Stimulated activated CD4-positive, alpha-beta T cell treated with anti-CD3 and anti-CD28 coated beads, Interleukin-1b, Interleukin-23, amount 100 ng/mL, for 24 hours (primary cell): ENCODE measurements around the gene TWNK.
"Not testable (repeated sequence)": the region's sequence is repeated elsewhere in the genome, so short reads cannot be mapped to it uniquely, and the experiment has no call there.

Experiments used
- DNase-seq, 4 experiments: peaks; one replicate each; pipeline ENCODE4 v3.0.0-alpha.2; 2020; ENCODE audit warnings: low read depth in 4 of 4, low spot score in 1 of 4

Gene TWNK

DNA sequence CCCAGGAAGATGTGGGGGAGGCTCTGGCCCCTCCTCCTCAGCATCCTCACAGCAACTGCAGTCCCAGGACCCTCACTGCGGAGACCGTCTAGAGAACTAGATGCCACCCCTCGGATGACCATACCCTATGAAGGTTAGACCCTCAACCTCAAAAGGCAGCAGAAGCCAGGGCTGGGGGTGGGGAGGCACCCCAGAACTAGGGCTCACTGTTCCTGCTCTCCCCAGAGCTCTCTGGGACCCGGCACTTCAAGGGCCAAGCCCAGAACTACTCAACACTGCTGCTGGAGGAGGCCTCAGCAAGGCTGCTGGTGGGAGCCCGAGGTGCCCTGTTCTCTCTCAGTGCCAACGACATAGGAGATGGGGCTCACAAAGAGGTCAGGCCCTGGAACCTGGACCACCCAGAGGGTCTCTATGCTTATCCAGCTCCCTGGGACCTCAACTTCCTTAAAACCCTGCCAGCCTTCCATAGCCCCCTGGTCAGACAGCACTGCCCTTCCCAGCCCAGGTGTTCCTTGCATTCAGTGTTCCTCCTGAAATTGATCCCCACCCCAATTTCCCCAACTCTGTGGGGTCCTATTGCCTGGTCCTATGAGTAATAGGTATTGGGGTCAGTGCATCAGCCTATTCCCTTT is 14.3 kb upstream of the TWNK start:
- no peak for DNase-seq

DNA sequence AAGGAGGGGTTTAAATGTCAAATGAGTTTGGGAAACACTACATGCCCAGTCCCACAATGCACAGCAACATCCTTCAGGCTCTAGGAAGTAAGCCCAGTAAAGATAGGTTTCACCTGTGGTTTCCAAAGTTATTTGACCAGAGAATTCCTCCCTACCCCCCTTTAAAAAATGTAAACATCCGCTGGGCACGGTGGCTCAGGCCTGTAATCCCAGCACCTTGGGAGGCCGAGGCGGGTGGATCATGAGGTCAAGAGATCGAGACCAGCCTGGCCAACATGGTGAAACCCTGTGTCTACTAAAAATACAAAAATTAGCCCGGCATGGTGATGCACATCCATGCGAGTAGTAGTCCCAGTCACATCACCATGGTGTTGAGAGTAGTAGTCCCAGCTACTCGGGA is 11.9 kb upstream of the TWNK start:
- DNase-seq = not testable (repeated sequence)

- DNase-seq = no peak
These were observed 10.4 kb upstream of the TWNK start for GRCh38 chr10:100976906-100977305.

DNA sequence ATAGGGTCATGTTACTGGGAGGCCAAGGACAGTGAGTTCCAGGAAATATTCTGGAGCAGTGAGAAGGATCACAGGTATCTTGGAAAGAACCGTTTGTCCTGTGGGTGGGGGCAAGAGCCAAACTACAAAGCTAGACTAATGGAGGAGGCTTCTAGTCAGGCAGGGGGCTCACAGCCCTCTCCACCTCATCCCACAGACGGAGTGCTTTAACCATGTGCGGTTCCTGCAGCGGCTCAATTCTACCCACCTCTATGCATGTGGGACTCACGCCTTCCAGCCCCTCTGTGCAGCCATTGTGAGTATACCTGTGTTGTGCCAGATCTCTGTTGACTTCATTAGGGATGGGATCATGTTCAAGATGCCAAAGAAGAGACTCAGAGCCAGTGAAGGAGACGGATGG is 9.9 kb upstream of the TWNK start:
- DNase-seq = no peak

DNA sequence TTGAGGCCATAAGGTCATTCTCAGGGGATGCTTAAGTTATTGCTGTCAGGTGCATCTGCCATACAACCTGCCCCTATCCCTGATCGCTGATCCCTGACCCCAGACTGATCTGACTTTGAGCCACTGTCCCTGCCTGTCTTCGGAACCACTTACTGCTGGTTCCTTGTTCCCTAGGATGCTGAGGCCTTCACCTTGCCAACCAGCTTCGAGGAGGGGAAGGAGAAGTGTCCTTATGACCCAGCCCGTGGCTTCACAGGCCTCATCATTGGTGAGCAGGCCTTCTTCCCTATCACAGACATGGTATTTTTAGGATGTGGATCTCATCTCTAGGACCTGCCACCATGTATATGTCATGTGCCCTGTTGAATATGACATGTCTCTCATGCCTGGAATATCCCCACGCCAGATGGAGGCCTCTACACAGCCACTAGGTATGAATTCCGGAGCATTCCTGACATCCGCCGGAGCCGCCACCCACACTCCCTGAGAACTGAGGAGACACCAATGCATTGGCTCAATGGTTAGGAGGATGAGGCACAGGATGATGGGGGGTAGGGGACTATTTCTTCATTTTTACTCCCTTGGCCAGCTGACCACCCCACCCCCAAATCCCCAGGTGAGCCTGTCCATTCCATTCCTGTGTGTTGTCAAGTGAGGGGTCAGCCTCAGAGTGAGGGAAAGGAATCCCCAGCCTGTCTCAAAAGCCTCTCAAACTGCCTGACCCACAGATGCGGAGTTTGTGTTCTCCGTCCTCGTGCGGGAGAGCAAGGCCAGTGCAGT is 9.0 kb upstream of the TWNK start:
- DNase-seq = no peak

- DNase-seq = no peak
These were observed 8.5 kb upstream of the TWNK start for GRCh38 chr10:100978901-100979195.

GRCh38 chr10:100979791-100980272 is 7.5 kb upstream of the TWNK start:
- DNase-seq = no peak

DNA sequence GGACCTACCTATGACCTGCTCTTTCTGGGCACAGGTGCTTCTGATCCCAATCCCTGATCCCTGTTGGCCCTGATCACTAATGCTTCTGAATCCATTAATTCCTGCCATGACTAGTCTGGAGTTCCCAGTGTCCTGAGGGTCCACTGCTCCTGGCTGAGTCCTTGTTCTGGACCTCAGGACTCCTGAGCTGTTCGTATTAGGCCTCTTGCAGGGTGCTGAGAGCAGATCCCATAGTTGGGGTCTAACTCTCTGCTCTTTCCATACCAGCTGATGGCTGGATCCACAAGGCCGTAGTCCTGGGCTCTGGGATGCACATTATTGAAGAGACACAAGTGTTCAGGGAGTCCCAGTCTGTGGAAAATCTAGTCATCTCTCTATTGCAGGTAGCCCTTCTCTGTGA is 7.0 kb upstream of the TWNK start:
- DNase-seq = no peak

- DNase-seq = no peak
These were observed 6.6 kb upstream of the TWNK start for GRCh38 chr10:100980711-100981110.

GRCh38 chr10:100981178-100981772 is 6.1 kb upstream of the TWNK start:
- no peak for DNase-seq

DNA sequence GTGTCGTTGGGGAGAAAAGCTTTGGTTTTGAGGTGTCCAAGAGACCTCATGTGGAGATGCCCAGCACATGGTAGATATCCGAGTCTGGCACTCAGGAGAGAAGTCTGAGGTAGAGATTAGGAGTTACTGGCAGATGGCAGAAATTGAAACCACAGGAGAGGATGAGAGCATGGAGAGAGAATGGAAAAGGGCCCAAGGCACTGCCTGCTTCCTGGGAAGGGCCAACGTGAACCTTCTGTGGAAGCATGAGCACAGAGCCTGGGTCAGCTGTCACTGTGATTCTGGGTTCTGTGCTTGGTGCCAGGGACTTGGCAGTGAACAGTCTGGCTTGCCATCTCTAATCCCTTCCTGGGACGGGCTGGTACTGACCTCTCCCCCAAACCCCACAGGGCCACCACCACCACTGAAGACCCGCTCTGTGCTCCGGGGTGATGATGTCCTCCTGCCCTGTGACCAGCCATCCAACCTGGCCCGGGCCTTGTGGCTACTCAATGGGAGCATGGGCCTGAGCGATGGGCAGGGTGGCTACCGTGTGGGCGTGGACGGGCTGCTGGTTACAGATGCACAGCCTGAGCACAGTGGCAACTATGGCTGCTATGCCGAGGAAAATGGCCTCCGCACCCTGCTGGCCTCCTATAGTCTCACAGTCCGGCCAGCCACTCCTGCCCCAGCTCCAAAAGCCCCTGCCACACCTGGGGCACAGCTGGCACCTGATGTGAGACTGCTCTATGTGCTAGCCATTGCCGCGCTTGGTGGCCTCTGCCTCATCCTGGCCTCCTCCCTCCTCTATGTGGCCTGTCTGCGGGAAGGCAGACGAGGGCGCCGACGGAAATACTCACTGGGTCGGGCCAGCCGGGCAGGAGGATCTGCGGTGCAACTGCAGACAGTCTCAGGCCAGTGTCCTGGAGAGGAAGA is 4.2 kb upstream of the TWNK start:
- no peak for DNase-seq

GRCh38 chr10:100983868-100984671 is 3.3 kb upstream of the TWNK start:
- no peak for DNase-seq

- DNase-seq = no peak
These were observed 2.6 kb upstream of the TWNK start for GRCh38 chr10:100984672-100985177.

DNA sequence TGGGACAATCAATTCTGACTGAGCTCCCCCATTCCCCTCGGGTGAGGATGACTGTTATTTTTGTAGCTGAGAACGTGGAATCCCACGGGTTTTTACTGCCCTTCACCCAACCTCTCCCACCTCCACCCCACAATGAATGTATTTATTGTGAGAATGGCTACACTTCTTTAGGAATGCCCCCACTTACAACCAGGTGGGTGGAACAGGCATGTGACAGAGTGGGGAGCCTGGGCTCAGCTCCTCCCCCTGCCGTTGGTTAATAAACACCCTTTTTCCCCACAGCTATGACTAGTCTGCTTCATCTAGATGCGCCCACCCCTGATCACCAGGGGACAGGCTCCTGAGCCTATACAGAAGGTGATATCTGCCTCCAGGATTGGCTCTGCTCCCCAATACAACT is 2.0 kb upstream of the TWNK start:
- no peak for DNase-seq

- DNase-seq = no peak
These were observed 756 bp upstream of the TWNK start for GRCh38 chr10:100986623-100986951.

GRCh38 chr10:100987685-100988049 is 324 bp downstream of the TWNK start:
- DNase-seq = no peak

DNA sequence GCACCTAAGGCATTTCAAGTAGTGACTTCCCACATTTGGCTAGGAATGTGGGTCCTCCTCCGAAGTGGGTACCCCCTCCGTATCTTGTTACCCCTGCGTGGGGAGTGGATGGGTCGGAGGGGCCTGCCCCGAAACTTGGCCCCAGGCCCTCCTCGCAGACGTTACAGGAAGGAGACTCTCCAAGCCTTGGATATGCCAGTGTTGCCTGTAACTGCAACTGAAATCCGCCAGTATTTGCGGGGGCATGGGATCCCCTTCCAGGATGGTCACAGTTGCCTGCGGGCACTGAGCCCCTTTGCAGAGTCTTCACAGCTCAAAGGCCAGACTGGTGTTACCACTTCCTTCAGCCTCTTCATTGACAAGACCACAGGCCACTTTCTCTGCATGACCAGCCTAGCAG is 823 bp downstream of the TWNK start:
- DNase-seq = no peak

DNA sequence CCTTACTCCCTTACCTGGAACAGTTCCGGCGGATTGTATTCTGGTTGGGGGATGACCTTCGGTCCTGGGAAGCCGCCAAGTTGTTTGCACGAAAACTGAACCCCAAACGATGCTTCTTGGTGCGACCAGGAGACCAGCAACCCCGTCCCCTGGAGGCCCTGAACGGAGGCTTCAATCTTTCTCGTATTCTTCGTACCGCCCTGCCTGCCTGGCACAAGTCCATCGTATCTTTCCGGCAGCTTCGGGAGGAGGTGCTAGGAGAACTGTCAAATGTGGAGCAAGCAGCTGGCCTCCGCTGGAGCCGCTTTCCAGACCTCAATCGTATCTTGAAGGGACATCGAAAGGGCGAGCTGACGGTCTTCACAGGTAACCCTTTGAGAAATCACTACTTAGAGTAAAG is 1.7 kb downstream of the TWNK start:
- no peak for DNase-seq

GRCh38 chr10:100993986-100994708 is 6.8 kb downstream of the TWNK start:
- DNase-seq = no peak

DNA sequence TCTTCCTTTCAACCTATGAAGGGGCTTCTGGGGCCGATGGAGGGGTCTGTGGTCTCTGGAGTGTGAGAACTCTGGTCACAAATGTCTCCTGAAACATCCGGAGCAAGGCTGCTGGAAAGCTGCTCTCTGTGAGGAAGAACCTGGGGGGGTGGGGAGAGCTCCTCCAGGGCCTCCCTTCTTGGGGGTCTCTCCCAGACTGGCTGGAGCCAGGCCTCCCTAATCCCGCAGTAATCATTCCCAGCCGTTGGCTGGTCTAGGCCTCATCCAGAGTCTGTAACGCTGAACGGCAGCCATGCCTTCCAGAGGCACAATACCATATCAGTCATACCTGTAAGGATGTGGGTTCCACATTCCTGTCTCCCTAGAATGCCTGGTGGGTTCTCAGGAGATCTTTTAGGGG is 7.8 kb downstream of the TWNK start:
- DNase-seq = no peak
